Naive B cell (primary cell): ENCODE results near the gene ARID1A. TPM values are rescaled to one million over a fixed set of nuclear protein-coding genes. Genes with fewer than 3 reads are reported as not detected.

ENCODE experiments used
- ATAC-seq, 2 donors: fragments of 150-1000 bp; cut with Tn5 transposase; 2 replicates each; pipeline ENCODE4 v1.10.0; 2021; ENCODE audit warnings: low read depth in 2 of 2, mild to moderate bottlenecking in 2 of 2, moderate library complexity in 2 of 2
- DNase-seq: peaks from one replicate; pipeline ENCODE4 v3.0.0; 2022
- H3K27ac Mint-ChIP-seq, 6 donors: one replicate each; pipeline ENCODE4 v1.8.0; 2020 to 2022; ENCODE audit warnings: mild to moderate bottlenecking in 6 of 6, mixed read lengths in 6 of 6, moderate library complexity in 5 of 6, inconsistent platforms in 2 of 6
- H3K27me3 Mint-ChIP-seq, 3 donors: one replicate each; pipeline ENCODE4 v1.8.0; 2021 to 2022; ENCODE audit warnings: mixed read lengths in 3 of 3, mild to moderate bottlenecking in 1 of 3
- H3K36me3 Mint-ChIP-seq, 2 donors: one replicate each; pipeline ENCODE4 v1.8.0; 2020 to 2022; ENCODE audit warnings: mixed read lengths in 2 of 2, inconsistent platforms in 1 of 2, mild to moderate bottlenecking in 1 of 2
- H3K4me1 Mint-ChIP-seq, 3 donors: one replicate each; pipeline ENCODE4 v1.8.0; 2020 to 2022; ENCODE audit warnings: mixed read lengths in 3 of 3, inconsistent platforms in 1 of 3, mild to moderate bottlenecking in 1 of 3, moderate library complexity in 1 of 3
- H3K4me3 Mint-ChIP-seq, 8 donors: one replicate each; pipeline ENCODE4 v1.8.0; 2020 to 2022; ENCODE audit warnings: mild to moderate bottlenecking in 8 of 8, mixed read lengths in 8 of 8, moderate library complexity in 8 of 8, inconsistent platforms in 2 of 8
- H3K9me3 Mint-ChIP-seq, 7 donors: one replicate each; pipeline ENCODE4 v1.8.0; 2020 to 2022; ENCODE audit warnings: mixed read lengths in 7 of 7, mild to moderate bottlenecking in 5 of 7, inconsistent platforms in 2 of 7, moderate library complexity in 1 of 7
- polyA plus RNA-seq, 6 donors: library from polyadenylated mRNA; unstranded; fragments of 300-500 nt; fragmentation: Illumina TruSeq; gene quantifications; one replicate each; pipeline ENCODE4 v1.2.3, GENCODE V29; 2021; ENCODE audit warnings: low read depth in 6 of 6

The ARID1A gene
- polyA plus RNA-seq, 6 donors from 2014 or later = 8.8 to 38.2 (median 18.9) TPM

- H3K36me3 Mint-ChIP-seq = peaks cover 33 to 47% of the 10 kb centered on the region in 2 donors
- peak overlapping the region in 4 of 6 donors; percentile 19 to 62 (median 42) for H3K27ac Mint-ChIP-seq
- H3K4me3 Mint-ChIP-seq = no peak overlapping the region
- no peaks in the 10 kb centered on the region for H3K9me3 Mint-ChIP-seq
- H3K4me1 Mint-ChIP-seq = peaks cover 0 to 5% (median 4%) of the 10 kb centered on the region in 3 donors
- no peak for DNase-seq
- no peak for ATAC-seq
- H3K27me3 Mint-ChIP-seq = no peaks in the 10 kb centered on the region
Observed at GRCh38 chr1:26771285-26771642, 75.4 kb downstream of the ARID1A start.

- Mint-ChIP-seq H3K27ac (peak overlapping the region in 4 of 6 donors; percentile 24 to 83 (median 54)), H3K4me1 (peaks cover 0 to 5% (median 4%) of the 10 kb centered on the region in 3 donors), H3K27me3 (no peaks in the 10 kb centered on the region), H3K9me3 (no peaks in the 10 kb centered on the region), H3K36me3 (peaks cover 33 to 47% of the 10 kb centered on the region in 2 donors), H3K4me3 (no peak overlapping the region)
- ATAC-seq (no peak), DNase-seq (no peak)
Observed at GRCh38 chr1:26771643-26772321, 76.0 kb downstream of the ARID1A start.

GRCh38 chr1:26772687-26773086 is 76.9 kb downstream of the ARID1A start:
- DNase-seq (no peak), ATAC-seq (no peak)
- Mint-ChIP-seq H3K4me3 (peak overlapping the region in 2 of 8 donors; percentile 6), H3K27me3 (no peaks in the 10 kb centered on the region), H3K4me1 (peaks cover 0 to 4% (median 4%) of the 10 kb centered on the region in 3 donors), H3K36me3 (peaks cover 33 to 45% of the 10 kb centered on the region in 2 donors), H3K27ac (peak overlapping the region in 1 of 6 donors; percentile 14), H3K9me3 (no peaks in the 10 kb centered on the region)

- DNase-seq (no peak), ATAC-seq (no peak)
- no peaks in the 10 kb centered on the region for H3K27me3 Mint-ChIP-seq
- peaks cover 29 to 50% of the 10 kb centered on the region in 2 donors for H3K36me3 Mint-ChIP-seq
- H3K4me3 Mint-ChIP-seq = no peak overlapping the region
- H3K9me3 Mint-ChIP-seq = no peaks in the 10 kb centered on the region
- peak overlapping the region in 1 of 6 donors; percentile 49 for H3K27ac Mint-ChIP-seq
- peaks cover 10 to 14% (median 12%) of the 10 kb centered on the region in 3 donors for H3K4me1 Mint-ChIP-seq
Observed at GRCh38 chr1:26774462-26774861, 78.6 kb downstream of the ARID1A start.

- ATAC-seq = no peak
- Mint-ChIP-seq H3K27ac (peak overlapping the region in 2 of 6 donors; percentile 8 to 26), H3K4me3 (no peak overlapping the region), H3K36me3 (peaks cover 25 to 51% of the 10 kb centered on the region in 2 donors), H3K27me3 (no peaks in the 10 kb centered on the region), H3K4me1 (peaks cover 10 to 14% (median 12%) of the 10 kb centered on the region in 3 donors), H3K9me3 (no peaks in the 10 kb centered on the region)
- no peak for DNase-seq
Observed at GRCh38 chr1:26775666-26776065, 79.9 kb downstream of the ARID1A start.

- peak overlapping the region in 5 of 6 donors; percentile 56 to 92 (median 76) for H3K27ac Mint-ChIP-seq
- peaks cover 17 to 25% (median 18%) of the 10 kb centered on the region in 3 donors for H3K4me1 Mint-ChIP-seq
- peaks cover 19 to 22% of the 10 kb centered on the region in 2 donors for H3K36me3 Mint-ChIP-seq
- DNase-seq (no peak), ATAC-seq (no peak)
- no peak overlapping the region for H3K4me3 Mint-ChIP-seq
- no peaks in the 10 kb centered on the region for H3K27me3 Mint-ChIP-seq
- no peaks in the 10 kb centered on the region for H3K9me3 Mint-ChIP-seq
Observed at GRCh38 chr1:26779098-26779668, 83.4 kb downstream of the ARID1A start.

GRCh38 chr1:26780344-26780957 is 84.6 kb downstream of the ARID1A start:
- Mint-ChIP-seq H3K36me3 (peaks cover 11 to 21% of the 10 kb centered on the region in 2 donors), H3K4me1 (peaks cover 25 to 32% (median 31%) of the 10 kb centered on the region in 3 donors), H3K27me3 (no peaks in the 10 kb centered on the region), H3K27ac (peak overlapping the region in 3 of 6 donors; percentile 48 to 86 (median 54)), H3K9me3 (no peaks in the 10 kb centered on the region), H3K4me3 (no peak overlapping the region)
- no peak for DNase-seq
- no peak for ATAC-seq

GRCh38 chr1:26781206-26781825 is 85.5 kb downstream of the ARID1A start:
- DNase-seq = no peak
- Mint-ChIP-seq H3K27ac (peak overlapping the region in 5 of 6 donors; percentile 20 to 58 (median 54)), H3K4me3 (no peak overlapping the region), H3K4me1 (peaks cover 34 to 41% (median 39%) of the 10 kb centered on the region in 3 donors), H3K36me3 (peaks cover 6 to 21% of the 10 kb centered on the region in 2 donors), H3K27me3 (no peaks in the 10 kb centered on the region), H3K9me3 (no peaks in the 10 kb centered on the region)
- ATAC-seq = no peak

- no peak for ATAC-seq
- DNase-seq = no peak
- Mint-ChIP-seq H3K9me3 (peaks cover 0 to 1% (median 0%) of the 10 kb centered on the region in 7 donors), H3K4me3 (peak overlapping the region in 1 of 8 donors; percentile 17), H3K27me3 (no peaks in the 10 kb centered on the region), H3K36me3 (peaks cover 6 to 21% of the 10 kb centered on the region in 2 donors), H3K27ac (peak overlapping the region in 5 of 6 donors; percentile 1 to 77 (median 32)), H3K4me1 (peaks cover 43 to 52% (median 52%) of the 10 kb centered on the region in 3 donors)
Observed at GRCh38 chr1:26782521-26783212, 86.9 kb downstream of the ARID1A start.

- ATAC-seq (no peak), DNase-seq (no peak)
- Mint-ChIP-seq H3K36me3 (peaks cover 0 to 14% of the 10 kb centered on the region in 2 donors), H3K27ac (peak overlapping the region in 3 of 6 donors; percentile 1 to 39 (median 11)), H3K4me1 (peaks cover 41 to 51% (median 51%) of the 10 kb centered on the region in 3 donors), H3K4me3 (peak overlapping the region in 1 of 8 donors; percentile 17), H3K9me3 (peaks cover 0 to 1% (median 0%) of the 10 kb centered on the region in 7 donors), H3K27me3 (no peaks in the 10 kb centered on the region)
Observed at GRCh38 chr1:26783646-26784022, 87.8 kb downstream of the ARID1A start.

- Mint-ChIP-seq H3K36me3 (peaks cover 0 to 8% of the 10 kb centered on the region in 2 donors), H3K4me1 (peaks cover 41 to 51% (median 48%) of the 10 kb centered on the region in 3 donors), H3K4me3 (peak overlapping the region in 2 of 8 donors; percentile 37 to 99), H3K27ac (peak overlapping the region in 3 of 6 donors; percentile 1 to 44 (median 20)), H3K27me3 (no peaks in the 10 kb centered on the region), H3K9me3 (peaks cover 0 to 1% (median 0%) of the 10 kb centered on the region in 7 donors)
- DNase-seq (no peak), ATAC-seq (no peak)
Observed at GRCh38 chr1:26784023-26784871, 88.4 kb downstream of the ARID1A start.

GRCh38 chr1:26784886-26785285 is 89.1 kb downstream of the ARID1A start:
- DNase-seq (no peak), ATAC-seq (no peak)
- Mint-ChIP-seq H3K27ac (peak overlapping the region in 5 of 6 donors; percentile 20 to 99 (median 44)), H3K9me3 (peaks cover 0 to 1% (median 0%) of the 10 kb centered on the region in 7 donors), H3K36me3 (peaks cover 0 to 1% of the 10 kb centered on the region in 2 donors), H3K4me1 (peaks cover 43 to 53% (median 46%) of the 10 kb centered on the region in 3 donors), H3K4me3 (peak overlapping the region in 5 of 8 donors; percentile 57 to 99 (median 83)), H3K27me3 (no peaks in the 10 kb centered on the region)
